Measurements from ENCODE around the gene NT5DC3.

The NT5DC3 gene

GRCh38 chr12:103803847-103804246, 37.2 kb downstream of the NT5DC3 start (continued):
- TF ChIP-seq CSRNP3 (CRISPR knock-in tag; IDR thresholded peaks at IDR 0.05) (no peak), POU6F1 (CRISPR knock-in tag; IDR thresholded peaks at IDR 0.05; ENCODE audit: borderline replicate concordance, low read depth) (no peak), PATZ1 (CRISPR knock-in tag; IDR thresholded peaks at IDR 0.05; ENCODE audit: borderline replicate concordance) (no peak), ZNF8 (CRISPR knock-in tag; IDR thresholded peaks at IDR 0.05) (no peak), ZFP3 (CRISPR knock-in tag; IDR thresholded peaks at IDR 0.05) (no peak), ARNTL (CRISPR knock-in tag; IDR thresholded peaks at IDR 0.05; ENCODE audit: borderline replicate concordance, low read depth) (no peak)

- no peak; the same call in 2 of the 3 replicates for ATAC-seq
- no peak for TF ChIP-seq CSRNP3 (CRISPR knock-in tag; IDR thresholded peaks at IDR 0.05)
- TF ChIP-seq PATZ1 (CRISPR knock-in tag; IDR thresholded peaks at IDR 0.05; ENCODE audit: borderline replicate concordance) = 0 out of 2 replicates have a peak, but pooled peaks have one; percentile 33
- no peak for TF ChIP-seq ZNF70 (CRISPR knock-in tag; IDR thresholded peaks at IDR 0.05)
These were observed 38.5 kb downstream of the NT5DC3 start for GRCh38 chr12:103802586-103802886.

GRCh38 chr12:103801709-103802585, 39.1 kb downstream of the NT5DC3 start:
- no peak for TF ChIP-seq GLIS3 (CRISPR knock-in tag; IDR thresholded peaks at IDR 0.05)
- peak; percentile 67 for TF ChIP-seq ISL1 (CRISPR knock-in tag; IDR thresholded peaks at IDR 0.05)
- no peak for TF ChIP-seq ESRRG (CRISPR knock-in tag; IDR thresholded peaks at IDR 0.05)
- no peak for TF ChIP-seq SNAI2 (CRISPR knock-in tag; IDR thresholded peaks at IDR 0.05)
- peak; percentile 68 for ATAC-seq

GRCh38 chr12:103799857-103800771, 40.9 kb downstream of the NT5DC3 start:
- no peak; the same call in 2 of the 3 replicates for ATAC-seq
- TF ChIP-seq TSHZ2 (CRISPR knock-in tag; IDR thresholded peaks at IDR 0.05) (no peak), ISL1 (CRISPR knock-in tag; IDR thresholded peaks at IDR 0.05) (no peak), GLIS3 (CRISPR knock-in tag; IDR thresholded peaks at IDR 0.05) (no peak), CSRNP3 (CRISPR knock-in tag; IDR thresholded peaks at IDR 0.05) (no peak), PPARA (CRISPR knock-in tag; IDR thresholded peaks at IDR 0.05; ENCODE audit: borderline replicate concordance) (no peak), POU6F1 (CRISPR knock-in tag; IDR thresholded peaks at IDR 0.05; ENCODE audit: borderline replicate concordance, low read depth) (no peak), ESRRG (CRISPR knock-in tag; IDR thresholded peaks at IDR 0.05) (no peak), ZNF8 (CRISPR knock-in tag; IDR thresholded peaks at IDR 0.05) (no peak), ARNTL (CRISPR knock-in tag; IDR thresholded peaks at IDR 0.05; ENCODE audit: borderline replicate concordance, low read depth) (no peak), TCF4 (CRISPR knock-in tag; IDR thresholded peaks at IDR 0.05; ENCODE audit: borderline replicate concordance) (no peak), ZC3H10 (CRISPR knock-in tag; IDR thresholded peaks at IDR 0.05) (no peak), BACH2 (CRISPR knock-in tag; IDR thresholded peaks at IDR 0.05; ENCODE audit: borderline replicate concordance) (no peak), ZFP3 (CRISPR knock-in tag; IDR thresholded peaks at IDR 0.05) (no peak)

Data from SK-N-SH treated with all-trans-retinoic acid at 6 μM for 48 hours (cell line).